ENCODE measurements around the gene SND1.

Gene SND1

DNA sequence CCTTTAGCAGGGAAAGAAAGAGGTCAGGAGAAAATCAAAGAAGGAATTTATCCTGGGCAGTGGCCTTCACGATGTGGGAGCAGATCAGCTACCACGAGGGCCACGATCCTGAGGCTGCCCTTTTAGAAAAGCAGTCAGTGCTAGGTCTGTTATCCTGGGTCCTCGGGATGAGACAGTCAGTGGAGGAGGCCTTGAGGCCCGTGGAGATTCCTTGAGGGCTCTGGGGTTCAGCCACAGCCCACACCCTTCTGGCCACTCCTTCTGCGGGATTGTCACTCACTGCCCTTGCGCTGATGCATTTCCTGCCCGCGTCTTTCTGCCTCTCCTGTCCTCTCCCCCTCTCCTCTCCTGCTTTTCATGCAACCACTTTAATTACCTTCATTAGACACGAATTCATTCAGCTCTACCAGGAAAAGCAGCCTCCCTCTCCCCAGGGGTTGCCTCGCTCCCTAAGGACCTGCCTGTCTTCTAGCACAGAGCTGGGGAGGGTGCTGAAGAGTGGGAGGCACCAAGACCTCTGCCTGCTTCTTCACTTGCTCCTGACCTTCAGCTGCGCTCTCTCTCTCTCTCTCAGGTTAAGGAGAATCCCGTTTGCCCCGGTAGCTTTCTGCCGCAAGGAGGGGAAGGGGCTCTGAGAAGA is 421.8 kb downstream of the SND1 start:
- no peak for DNase-seq (ENCODE audit: low spot score)

DNA sequence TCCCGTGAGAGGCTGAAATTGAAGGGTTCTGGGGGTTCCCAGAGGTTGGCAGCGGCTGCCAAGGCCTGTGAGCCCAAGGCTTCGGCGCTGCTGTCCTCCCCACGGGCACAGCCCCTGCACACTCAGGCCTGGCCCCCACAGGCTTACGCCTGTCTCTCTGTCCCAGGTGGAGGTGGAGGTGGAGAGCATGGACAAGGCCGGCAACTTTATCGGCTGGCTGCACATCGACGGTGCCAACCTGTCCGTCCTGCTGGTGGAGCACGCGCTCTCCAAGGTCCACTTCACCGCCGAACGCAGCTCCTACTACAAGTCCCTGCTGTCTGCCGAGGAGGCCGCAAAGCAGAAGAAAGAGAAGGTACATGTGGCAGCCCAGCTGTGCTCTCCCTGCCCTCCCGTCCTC is 422.3 kb downstream of the SND1 start:
- DNase-seq (ENCODE audit: low spot score) = no peak

DNA sequence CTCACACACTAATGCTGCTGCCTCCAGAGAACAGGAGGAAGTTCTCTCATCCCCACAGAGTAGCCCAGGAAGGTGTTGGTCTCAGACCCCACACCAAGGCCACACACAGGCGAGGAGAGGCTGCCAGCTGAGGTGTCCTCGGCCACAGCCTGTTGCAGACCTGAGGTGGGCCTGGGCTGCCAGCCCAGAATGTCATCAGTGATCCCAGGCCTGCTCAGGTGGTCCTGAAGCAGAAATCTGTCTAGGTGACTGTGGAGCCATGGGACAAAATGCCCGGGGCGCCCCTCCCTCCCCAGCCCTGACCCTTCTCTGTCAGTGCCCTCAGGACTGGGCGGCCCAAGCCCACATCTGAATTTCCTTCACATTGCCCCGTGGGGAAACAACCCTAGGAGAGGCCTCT is 422.7 kb downstream of the SND1 start:
- DNase-seq (ENCODE audit: low spot score) = no peak

DNA sequence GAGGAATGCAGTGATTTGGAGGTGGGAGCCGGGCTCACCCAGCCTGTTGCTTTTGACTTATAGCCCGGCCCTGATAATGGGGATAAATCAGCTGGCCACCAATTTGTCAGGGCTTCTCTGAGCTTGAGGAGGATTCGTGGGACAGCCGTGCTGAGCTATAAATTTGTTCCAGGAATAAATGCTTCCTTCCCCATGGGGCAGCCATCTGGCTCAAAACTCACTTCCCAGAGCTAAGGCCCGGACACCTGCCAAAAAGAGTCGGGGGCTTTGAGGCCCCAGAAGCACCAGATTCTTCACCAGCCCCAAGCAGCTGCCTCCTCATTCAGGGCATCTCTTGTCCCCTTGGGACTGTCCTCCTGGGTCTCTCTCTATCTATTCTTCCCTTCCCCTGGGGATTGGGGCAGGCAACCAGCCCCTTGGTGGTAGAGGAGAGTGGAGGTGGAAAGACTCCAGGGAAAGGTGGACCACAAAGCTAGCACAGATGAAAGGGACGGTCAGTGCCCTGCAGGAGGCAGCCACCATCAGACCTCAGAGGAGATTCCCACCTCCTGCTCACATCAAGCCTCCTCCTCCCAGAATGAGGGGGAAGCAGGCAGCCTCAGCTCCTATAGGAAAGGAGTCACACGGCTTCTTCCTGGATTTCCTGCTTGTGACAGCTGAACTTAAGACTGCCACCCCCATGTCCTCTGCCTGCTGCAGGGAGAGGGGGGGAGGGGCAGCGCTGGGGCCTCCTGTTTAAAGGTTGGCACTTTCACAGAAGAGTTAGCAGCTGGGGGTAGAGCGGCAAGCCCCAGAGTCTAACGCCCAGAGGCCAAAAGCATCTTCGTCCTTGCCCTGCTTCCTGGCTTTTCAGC is 423.5 kb downstream of the SND1 start:
- no peak for DNase-seq (ENCODE audit: low spot score)

DNA sequence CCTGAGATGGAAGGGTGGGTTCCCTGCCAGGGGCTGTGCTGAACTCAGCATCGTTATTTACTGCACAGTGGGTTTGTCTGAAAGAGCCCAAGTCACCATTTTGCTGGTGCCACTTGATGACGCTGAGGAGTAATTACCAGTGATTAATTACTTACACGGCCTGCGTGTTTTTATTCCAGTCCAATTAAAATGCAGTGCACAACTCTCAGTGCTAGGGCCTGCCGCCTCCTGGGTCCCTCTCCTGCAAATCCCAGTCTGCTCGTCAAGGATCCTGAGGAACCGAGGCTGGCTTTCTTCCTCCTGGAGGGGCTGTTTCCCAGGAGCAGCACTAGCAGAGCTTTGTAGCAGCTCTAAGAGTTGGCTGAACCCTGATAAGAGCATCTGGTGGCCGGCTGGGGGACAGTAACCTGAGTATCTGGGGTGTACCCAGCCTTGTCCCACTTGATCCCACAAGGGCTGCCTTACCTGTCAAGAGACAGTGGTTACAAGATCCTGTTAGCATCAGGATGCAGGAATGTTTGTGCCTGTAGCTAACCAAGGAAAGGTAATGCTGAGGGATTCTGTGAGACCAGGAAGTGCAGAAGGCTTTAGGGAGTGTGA is 424.3 kb downstream of the SND1 start:
- no peak for DNase-seq (ENCODE audit: low spot score)

DNA sequence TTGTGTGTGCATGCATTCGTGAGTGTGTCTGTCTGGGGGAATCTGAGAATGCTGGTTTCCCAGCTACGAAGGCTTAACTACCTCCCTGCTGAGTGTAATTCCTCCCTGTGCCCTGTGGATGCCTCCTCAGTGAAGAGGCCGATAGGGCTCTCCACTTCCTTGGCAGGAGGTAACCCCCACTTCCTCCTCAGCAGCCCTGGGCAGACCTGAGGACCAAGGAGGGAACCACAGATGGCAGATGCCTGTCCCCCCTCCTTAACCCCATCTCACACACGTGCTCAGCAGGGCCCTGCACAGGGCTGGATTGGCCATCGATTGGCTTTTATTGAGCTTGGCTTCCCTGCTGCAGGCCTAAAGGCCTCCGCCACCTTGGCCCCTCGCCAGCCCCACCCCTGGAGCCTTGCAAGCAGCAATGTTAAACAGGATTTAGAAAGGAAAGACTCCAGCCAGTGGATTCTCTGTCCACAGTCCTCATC is 424.8 kb downstream of the SND1 start:
- no peak for DNase-seq (ENCODE audit: low spot score)

DNA sequence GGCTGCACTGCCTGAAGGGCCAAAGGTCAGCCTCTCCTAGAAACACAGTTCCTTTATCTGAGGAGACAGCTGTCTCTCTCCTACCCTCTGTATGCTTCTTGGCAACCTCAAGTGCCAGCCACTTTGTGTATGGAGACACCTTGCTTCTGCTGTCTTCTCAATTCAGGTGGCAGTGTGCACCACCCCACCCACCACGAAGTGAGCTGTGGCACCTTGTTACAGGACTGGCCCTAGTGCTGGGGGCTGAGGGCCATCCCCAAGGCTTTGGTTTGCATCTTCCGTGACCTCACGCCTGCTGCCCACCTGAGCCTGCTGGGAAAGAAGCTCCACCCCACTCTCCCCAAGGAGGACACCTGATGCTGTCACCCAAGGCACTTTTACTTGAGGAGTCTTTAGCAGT is 426.3 kb downstream of the SND1 start:
- DNase-seq (ENCODE audit: low spot score) = no peak

DNA sequence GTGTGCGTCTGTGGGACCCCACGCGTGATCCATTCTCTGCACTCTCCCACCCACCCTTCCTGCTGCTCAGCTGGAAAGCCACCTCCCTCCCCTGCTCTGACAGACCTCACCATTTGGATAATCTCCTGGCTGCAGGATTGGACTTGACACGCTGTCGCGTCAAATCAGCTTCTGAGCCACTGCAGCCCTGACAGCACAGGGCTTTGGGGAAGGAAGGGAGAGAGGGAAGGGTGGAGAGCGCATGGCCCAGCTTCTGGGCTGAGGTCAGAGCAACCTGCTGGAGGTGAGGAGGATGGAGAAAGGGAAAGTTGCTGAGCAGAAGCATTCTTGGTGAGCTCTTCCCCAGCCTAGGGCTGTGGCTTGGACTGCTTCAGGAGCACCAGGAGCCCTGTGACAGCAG is 428.2 kb downstream of the SND1 start:
- no peak for DNase-seq (ENCODE audit: low spot score)

DNA sequence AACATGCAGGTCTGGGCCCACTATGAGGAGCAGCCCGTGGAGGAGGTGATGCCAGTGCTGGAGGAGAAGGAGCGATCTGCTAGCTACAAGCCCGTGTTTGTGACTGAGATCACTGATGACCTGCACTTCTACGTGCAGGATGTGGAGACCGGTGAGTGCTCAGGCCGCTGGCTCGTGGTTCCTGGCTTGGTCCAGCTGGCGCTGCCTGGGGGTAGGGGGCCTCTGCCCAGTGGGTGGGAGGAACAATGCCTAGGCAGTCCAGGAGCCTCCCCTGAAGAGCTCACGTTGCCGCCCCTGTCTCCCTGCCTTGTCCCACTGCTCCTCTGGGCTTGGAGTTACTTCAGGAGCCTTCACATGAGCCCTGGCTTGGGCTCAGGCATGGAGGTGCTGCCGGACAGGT is 429.4 kb downstream of the SND1 start:
- no peak for DNase-seq (ENCODE audit: low spot score)

DNA sequence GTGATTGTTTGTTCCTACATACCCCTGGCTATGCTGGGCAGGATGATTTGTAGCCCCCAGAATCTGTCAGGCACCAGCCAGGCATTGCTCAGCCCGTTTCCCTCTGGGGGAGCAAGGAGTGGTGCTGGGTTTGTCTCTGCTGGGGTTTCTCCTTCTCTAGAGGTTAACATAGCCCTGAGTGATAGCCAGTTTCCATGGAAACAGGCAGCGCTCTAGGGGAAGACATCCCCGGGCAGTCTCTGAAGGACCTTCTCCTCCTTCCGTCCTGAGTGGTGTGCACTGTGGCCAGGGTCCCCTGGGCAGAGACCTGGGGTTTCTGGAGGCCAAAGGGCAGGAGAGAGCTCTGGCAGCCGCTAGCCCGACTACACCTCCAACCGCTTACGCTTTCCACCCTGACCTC is 429.8 kb downstream of the SND1 start:
- DNase-seq (ENCODE audit: low spot score) = no peak

DNA sequence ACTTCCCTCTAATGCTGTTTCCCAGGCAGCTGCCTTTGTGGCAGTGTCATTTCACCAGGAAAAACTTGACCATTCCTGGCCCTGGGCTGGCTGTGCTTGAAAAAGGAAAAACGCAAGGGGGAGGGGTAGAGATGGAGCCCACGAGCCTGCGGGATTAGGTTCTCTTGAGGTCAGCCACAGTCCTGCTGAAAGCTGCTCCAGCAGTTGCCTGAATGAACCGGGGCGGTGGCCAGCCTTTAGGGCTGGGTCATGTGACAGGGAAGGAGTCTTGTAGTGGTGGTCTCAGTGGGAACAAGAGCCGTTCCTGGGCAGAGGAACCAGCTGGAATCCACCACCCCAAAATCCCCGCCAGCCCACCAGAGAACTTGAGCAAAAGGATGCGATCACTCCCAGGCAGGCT is 430.4 kb downstream of the SND1 start:
- no peak for DNase-seq (ENCODE audit: low spot score)

DNA sequence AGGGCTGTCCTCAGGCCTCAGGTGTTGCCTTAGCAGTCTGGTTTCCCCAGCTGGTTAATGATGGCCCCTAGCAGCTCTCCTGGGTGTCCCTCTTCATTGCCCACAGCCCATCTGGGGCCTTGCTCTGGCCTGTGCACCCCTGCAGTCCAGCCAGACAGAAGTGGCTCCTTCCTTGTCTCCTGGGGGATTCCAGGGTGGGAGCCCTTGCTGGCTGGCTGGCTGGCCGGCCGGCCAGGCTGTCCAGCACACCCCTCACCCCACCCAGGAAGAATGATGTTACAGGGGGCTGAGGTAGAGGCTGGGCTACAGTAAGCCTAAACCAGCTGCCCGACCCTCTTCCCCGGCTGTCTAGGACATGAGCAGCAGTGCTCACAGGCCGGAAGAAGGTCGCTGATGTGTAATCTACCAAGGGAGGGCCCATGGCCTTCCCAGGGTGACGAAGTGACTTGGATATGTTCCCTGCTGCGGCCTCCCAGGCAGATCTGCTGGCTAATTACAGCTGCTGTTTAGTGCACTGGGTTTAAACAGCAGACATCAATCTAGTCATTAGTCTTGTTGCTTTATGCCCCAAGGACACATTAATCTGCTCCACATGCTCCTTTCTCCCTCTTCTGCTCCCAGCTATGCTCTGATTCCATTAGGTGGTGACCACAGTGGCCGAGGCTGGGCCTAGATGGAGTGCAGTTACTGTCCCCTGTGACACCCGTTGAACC is 433.1 kb downstream of the SND1 start:
- no peak for DNase-seq (ENCODE audit: low spot score)

DNA sequence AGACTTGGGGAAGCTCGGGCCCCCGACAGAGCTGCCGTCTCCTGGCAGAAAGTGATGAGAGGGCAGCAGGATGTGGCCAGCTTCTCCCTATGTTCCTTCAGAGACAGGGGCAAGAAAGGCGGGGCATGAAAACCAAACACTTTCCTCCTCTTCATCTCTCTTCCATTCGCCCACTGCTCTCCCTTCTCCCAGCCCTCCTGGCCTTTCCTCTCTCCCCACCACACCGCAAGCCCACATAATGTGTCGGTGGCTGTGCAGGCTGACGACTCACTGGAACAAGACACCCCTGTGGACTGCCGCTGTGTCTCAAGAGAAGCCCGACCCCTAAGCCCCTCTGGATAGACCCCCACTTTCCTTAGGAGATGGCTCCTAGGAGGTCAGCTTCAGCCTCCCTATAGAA is 438.5 kb downstream of the SND1 start:
- no peak for DNase-seq (ENCODE audit: low spot score)

DNA sequence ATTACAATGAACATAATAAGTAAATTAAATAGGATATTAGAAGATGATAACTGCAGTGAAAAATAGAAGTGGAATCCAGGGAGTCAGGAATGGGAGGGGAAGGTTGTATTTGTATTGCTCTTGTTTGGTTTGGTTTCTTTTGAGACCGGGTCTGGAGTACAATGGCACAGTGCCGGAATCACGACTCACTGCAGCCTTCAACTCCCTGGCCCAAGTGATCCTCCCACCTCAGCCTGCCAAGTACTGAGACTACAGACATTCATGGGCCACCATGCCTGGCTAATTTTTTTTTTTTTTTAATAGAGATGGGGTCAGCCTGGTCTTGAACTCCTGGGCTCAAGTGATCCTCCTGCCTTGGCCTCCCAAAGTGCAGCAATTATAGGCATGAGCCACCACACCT is 439.1 kb downstream of the SND1 start:
- no peak for DNase-seq (ENCODE audit: low spot score)

DNA sequence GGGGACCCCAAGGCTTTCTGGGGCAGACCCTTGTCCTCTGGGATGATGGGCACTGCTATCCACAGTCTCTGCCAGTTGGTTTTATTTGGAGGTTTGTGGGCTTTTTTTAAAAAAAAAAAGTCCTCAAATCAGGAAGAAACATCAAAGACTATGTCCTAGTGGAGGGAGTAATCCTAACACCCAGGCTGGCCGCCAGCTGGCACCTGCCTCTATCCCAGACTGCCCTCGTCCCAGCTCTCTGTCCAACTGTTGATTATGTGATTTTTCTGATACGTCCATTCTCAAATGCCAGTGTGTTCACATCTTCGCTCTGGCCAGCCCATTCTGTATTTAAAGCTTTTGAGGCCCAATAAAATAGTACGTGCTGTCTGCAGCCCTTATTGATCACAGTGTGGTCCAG is 440.2 kb downstream of the SND1 start:
- no peak for DNase-seq (ENCODE audit: low spot score)

DNA sequence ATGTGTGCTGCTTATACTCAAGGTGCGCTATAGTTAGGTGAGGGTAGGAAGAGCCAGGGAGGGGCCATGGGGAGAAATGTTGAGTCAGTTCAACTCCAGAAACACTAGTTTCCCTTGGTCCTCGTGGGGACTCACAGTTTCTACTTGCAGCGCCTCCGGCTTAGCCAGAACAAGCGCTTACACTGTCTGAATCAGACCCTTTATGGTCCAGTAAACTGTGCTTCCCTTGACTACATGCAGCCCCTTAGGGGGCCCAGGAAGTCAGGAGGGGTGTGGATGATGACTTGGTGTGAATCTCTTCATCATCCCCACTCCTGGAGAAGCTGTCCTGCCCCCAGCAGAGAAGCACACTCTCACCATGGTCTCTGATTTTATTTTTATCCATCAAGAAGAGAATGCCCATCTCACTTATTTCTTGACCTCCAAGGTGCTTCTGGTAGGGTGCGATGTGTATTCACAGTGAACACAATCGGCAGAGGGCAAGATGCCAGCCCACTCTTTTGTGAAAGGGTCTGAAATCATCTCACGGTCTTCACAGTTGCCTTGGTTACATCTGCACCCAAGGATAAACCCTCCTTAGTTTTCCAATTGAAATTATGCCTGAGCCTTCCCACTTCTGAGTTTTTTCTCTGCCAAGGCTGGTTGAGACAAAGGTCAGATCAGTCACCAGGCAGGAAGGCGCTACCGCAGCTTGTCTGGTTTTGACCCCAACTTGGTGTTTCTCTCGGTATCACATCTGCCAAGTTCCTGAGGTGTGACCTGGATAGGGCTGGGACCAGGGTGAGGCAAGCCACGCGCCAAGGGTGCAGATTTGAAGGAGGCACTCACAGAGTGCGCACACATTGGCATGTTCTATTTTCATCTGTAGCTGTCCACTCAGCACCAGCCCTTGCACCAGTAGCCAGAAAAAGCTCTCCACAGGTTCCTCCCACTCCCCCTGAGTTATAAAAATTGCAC is 441.9 kb downstream of the SND1 start:
- DNase-seq (ENCODE audit: low spot score) = no peak

DNA sequence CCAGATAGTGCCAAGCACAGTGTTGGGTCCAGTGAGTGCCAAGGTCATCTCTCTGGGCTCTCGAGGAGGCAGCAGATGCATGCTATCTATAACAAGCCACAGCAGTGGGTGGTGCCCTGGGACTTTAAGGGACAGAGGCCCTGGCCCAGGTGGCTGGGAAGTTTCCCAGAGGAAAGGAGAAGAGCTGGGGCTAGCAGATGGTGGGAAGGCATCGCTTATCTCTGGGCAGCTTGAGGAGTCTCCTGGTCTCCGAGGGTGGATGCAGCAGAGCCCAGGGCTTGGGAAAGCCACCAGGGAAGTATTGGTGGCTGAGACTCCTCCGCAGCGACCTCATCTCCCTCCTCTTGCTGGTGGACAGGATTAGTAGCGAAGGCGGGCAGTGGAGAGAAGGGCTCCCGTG is 442.7 kb downstream of the SND1 start:
- no peak for DNase-seq (ENCODE audit: low spot score)

DNA sequence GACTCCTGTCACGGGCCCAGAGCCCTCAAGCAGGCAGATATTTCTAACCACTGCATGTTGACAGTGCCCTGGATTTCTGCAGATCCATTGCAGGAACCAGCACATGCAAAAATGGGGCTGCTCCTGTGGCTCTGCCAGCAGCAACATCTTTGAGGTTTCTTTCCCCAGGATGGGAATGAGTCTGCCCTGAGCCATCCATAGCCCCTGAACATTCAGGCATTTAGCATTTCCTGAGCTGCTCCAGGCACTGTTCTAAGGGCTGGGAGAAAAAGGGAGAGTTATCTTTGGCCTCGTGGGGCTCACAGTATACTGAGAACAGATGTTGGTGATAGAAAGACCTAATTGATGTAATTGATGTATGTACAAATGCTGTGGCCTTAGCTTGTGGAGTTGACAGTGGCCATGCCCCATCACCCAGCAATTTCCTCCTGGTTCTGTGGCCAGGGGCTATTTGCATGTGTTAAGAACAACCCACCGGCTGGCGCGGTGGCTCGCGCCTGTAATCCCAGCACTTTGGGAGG is 445.3 kb downstream of the SND1 start:
- no peak for DNase-seq (ENCODE audit: low spot score)

DNA sequence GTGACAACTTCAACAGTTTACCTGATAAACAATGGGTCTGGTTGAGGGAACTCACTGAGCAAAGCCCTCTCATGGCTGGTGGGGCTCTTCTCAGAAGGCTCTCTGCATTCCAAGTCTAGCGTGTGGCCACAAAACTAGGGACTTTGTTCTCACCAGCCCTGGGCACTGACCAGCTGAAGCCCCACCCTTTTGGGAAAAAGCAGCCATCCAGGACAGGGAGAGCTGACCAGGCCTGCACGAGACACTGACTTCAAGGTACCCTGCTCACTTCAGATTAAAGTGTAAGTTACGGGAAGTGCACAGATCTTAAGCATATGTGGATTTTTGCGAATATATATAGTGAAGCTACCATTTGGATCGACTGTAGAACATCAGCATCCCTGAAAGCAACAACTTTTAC is 446.6 kb downstream of the SND1 start:
- no peak for DNase-seq (ENCODE audit: low spot score)

DNA sequence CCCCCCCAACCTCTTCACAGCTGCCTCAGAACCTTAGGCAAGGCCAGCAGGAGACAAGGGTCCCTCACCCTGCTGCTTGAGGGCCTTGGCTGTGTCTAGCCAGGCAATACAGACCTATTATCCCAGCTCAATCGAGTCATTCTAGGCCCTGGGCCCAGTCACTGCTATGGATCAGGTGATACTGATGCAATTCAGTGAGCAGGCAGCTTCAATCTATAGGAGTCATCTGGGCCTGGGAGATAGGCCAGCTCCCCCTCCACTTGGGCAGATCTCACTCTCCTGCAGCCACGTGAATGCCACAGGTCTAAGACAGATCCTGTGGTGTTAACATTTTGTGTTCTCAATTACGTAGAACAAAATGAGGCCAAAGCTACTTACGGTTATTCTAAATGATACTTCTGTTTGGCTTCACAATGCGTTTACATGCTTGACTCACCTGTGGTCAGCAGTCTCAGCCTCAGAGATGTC is 447.2 kb downstream of the SND1 start:
- no peak for DNase-seq (ENCODE audit: low spot score)

All from NAMALWA (cell line).